Right lung (tissue), 10 donors: ENCODE data around the gene CYP4F3. TPM values are rescaled to one million over a fixed set of nuclear protein-coding genes. Genes with fewer than 3 reads are reported as not detected.
"Not testable (repeated sequence)": the region's sequence is repeated elsewhere in the genome, so short reads cannot be mapped to it uniquely, and the experiment has no call there.

ENCODE experiments used
- DNase-seq, 2 donors: peaks; one replicate each; pipeline ENCODE4 v3.0.0-alpha.2; 2013
- long read RNA-seq, 8 donors: transcript quantifications; one replicate each; lab custom pipeline, GENCODE V29; 2026
- polyA plus RNA-seq, 5 donors: library from polyadenylated mRNA; unstranded; fragments of 120-200 nt; gene quantifications; one replicate each; pipeline versions ENCODE4 v1.2.1 to v1.2.3, GENCODE V29; 2013; ENCODE audit warnings: inconsistent platforms in 1 of 5, low replicate concordance in 1 of 5; ENCODE audit not compliant: insufficient read length in 5 of 5, insufficient read depth in 1 of 5

The CYP4F3 gene
- polyA plus RNA-seq, result 1 to 10 TPM in 1 of 5 donors, under 1 TPM in 4; 0.09 to 1.1 (median 0.27) TPM
- long read RNA-seq, donor 1, result 0 reads
- long read RNA-seq, donor 2, result 0 reads
- long read RNA-seq, donor 3, result 0 reads
- long read RNA-seq, donor 4, result 0 reads
- long read RNA-seq, donor 5, result 0 reads
- long read RNA-seq, donor 6, result 0 reads
- long read RNA-seq, donor 7, result 0 reads
- long read RNA-seq, donor 8, result 0 reads

- DNase-seq, result no peak
Measured at GRCh38 chr19:15640294-15640903, at the start of gene CYP4F3. CYP4F3 (plus strand) TSS chr19:15640897; CDS start chr19:15641416, 519 bp downstream.

- DNase-seq, result no peak
Measured at GRCh38 chr19:15591796-15592195, 48.9 kb upstream of the CYP4F3 start.

GRCh38 chr19:15592506-15592905, 48.2 kb upstream of the CYP4F3 start:
- not testable (repeated sequence) for DNase-seq

- not testable (repeated sequence) for DNase-seq
Measured at GRCh38 chr19:15593766-15594165, 46.9 kb upstream of the CYP4F3 start.

GRCh38 chr19:15595069-15595468, 45.6 kb upstream of the CYP4F3 start:
- no peak for DNase-seq

GRCh38 chr19:15607978-15608925, 32.4 kb upstream of the CYP4F3 start:
- DNase-seq, result not testable (repeated sequence)

GRCh38 chr19:15609261-15609660, 31.4 kb upstream of the CYP4F3 start:
- DNase-seq, result no peak

GRCh38 chr19:15612342-15612741, 28.4 kb upstream of the CYP4F3 start:
- DNase-seq, result no peak

- no peak for DNase-seq
Measured at GRCh38 chr19:15613338-15613737, 27.4 kb upstream of the CYP4F3 start.

GRCh38 chr19:15614507-15615379, 26.0 kb upstream of the CYP4F3 start, which contains the start of gene CYP4F8:
CYP4F8 (plus strand) TSS chr19:15615218; CDS start chr19:15615617, 399 bp downstream.
- DNase-seq, result no peak

GRCh38 chr19:15615526-15615925, 25.2 kb upstream of the CYP4F3 start:
- no peak for DNase-seq

GRCh38 chr19:15616183-15616582, 24.5 kb upstream of the CYP4F3 start:
- no peak for DNase-seq

- DNase-seq, result no peak
Measured at GRCh38 chr19:15616627-15617270, 23.9 kb upstream of the CYP4F3 start.

GRCh38 chr19:15618321-15618720, 22.4 kb upstream of the CYP4F3 start:
- DNase-seq, result no peak

GRCh38 chr19:15621801-15622200, 18.9 kb upstream of the CYP4F3 start:
- DNase-seq, result no peak

- no peak for DNase-seq
Measured at GRCh38 chr19:15622991-15623390, 17.7 kb upstream of the CYP4F3 start.

- no peak for DNase-seq
Measured at GRCh38 chr19:15623711-15624318, 16.9 kb upstream of the CYP4F3 start.

GRCh38 chr19:15628236-15629002, 12.3 kb upstream of the CYP4F3 start:
- DNase-seq, result no peak
